Astrocyte (in vitro differentiated cells and primary cell): ENCODE data around the gene CCDC102B.

Source experiments
- CTCF ChIP-seq: IDR thresholded peaks from 2 replicates; pipeline ENCODE4 v1.5.1; 2011; ENCODE audit warnings: low read depth, mild to moderate bottlenecking, inconsistent platforms, low read length, moderate library complexity; ENCODE audit not compliant: insufficient read depth
- EZH2 ChIP-seq: IDR thresholded peaks from 2 replicates; pipeline ENCODE4 v1.6.1; 2012; ENCODE audit warnings: mild to moderate bottlenecking, low read length, inconsistent platforms; ENCODE audit not compliant: insufficient read depth

- no peak for TF ChIP-seq EZH2
- no peak for TF ChIP-seq CTCF
These were observed 142.9 kb downstream of the CCDC102B start for GRCh38 chr18:68940754-68941153.
